GM21576 (cell line): ENCODE measurements around the gene SLC25A30.
"Not testable (repeated sequence)": the region's sequence is repeated elsewhere in the genome, so short reads cannot be mapped to it uniquely, and the experiment has no call there.

Experiments
- ATAC-seq: cut with Tn5 transposase; IDR thresholded peaks from one replicate; pipeline ENCODE4 v1.9.1; 2021; ENCODE audit warnings: mild to moderate bottlenecking, moderate library complexity; ENCODE audit not compliant: unreplicated experiment

The SLC25A30 gene

GRCh38 chr13:45433381-45433790, 15.2 kb upstream of the SLC25A30 start:
- ATAC-seq, result no peak

- ATAC-seq, result no peak
Observed at GRCh38 chr13:45432737-45433380, 14.7 kb upstream of the SLC25A30 start.

GRCh38 chr13:45426056-45426841, 8.1 kb upstream of the SLC25A30 start:
- ATAC-seq, result not testable (repeated sequence)

GRCh38 chr13:45422731-45423292, 4.6 kb upstream of the SLC25A30 start:
- ATAC-seq, result no peak

- no peak for ATAC-seq
Observed at GRCh38 chr13:45419945-45420344, 1.8 kb upstream of the SLC25A30 start.

- ATAC-seq, result not testable (repeated sequence)
Observed at GRCh38 chr13:45419389-45419788, 1.2 kb upstream of the SLC25A30 start.

GRCh38 chr13:45416516-45417128, 1.6 kb downstream of the SLC25A30 start:
- no peak for ATAC-seq

GRCh38 chr13:45415112-45415511, 3.1 kb downstream of the SLC25A30 start:
- ATAC-seq, result no peak

GRCh38 chr13:45413826-45414307, 4.3 kb downstream of the SLC25A30 start:
- ATAC-seq, result no peak

GRCh38 chr13:45412274-45413049, 5.7 kb downstream of the SLC25A30 start:
- no peak for ATAC-seq

GRCh38 chr13:45411631-45412030, 6.5 kb downstream of the SLC25A30 start:
- ATAC-seq, result no peak

GRCh38 chr13:45411221-45411620, 7.0 kb downstream of the SLC25A30 start:
- ATAC-seq, result no peak

- no peak for ATAC-seq
Observed at GRCh38 chr13:45410466-45410865, 7.7 kb downstream of the SLC25A30 start.

GRCh38 chr13:45410001-45410400, 8.2 kb downstream of the SLC25A30 start:
- no peak for ATAC-seq

- ATAC-seq, result no peak
Observed at GRCh38 chr13:45406421-45406820, 11.8 kb downstream of the SLC25A30 start.

GRCh38 chr13:45403081-45403480, 15.1 kb downstream of the SLC25A30 start:
- ATAC-seq, result no peak

- no peak for ATAC-seq
Observed at GRCh38 chr13:45402641-45403040, 15.5 kb downstream of the SLC25A30 start.

- ATAC-seq, result no peak
Observed at GRCh38 chr13:45401314-45401713, 16.9 kb downstream of the SLC25A30 start.

GRCh38 chr13:45398877-45399276, 19.3 kb downstream of the SLC25A30 start:
- ATAC-seq, result no peak

GRCh38 chr13:45396533-45397095, 21.6 kb downstream of the SLC25A30 start:
- no peak for ATAC-seq
